Breast epithelium (tissue), 3 donors: ENCODE data around the gene CRYGB.

ENCODE experiments used
- POLR2A ChIP-seq: fragments of 450-650 bp; IDR thresholded peaks from one replicate; pipeline ENCODE4 v1.6.1; 2016; ENCODE audit warnings: antibody characterized with exemption, mild to moderate bottlenecking, moderate library complexity
- POLR2AphosphoS5 ChIP-seq, 3 donors: sonication (generic); formaldehyde crosslinking; IDR thresholded peaks; one replicate each; pipeline ENCODE4 v1.6.1; 2017; ENCODE audit warnings: antibody characterized with exemption in 3 of 3
- TF ChIP-seq, protein P1 (sequence below), 3 donors: fragments of 450-650 bp; IDR thresholded peaks; one replicate each; pipeline ENCODE4 v1.5.1; 2016 to 2017; ENCODE audit warnings: antibody characterized with exemption in 3 of 3, mild to moderate bottlenecking in 3 of 3, moderate library complexity in 3 of 3

DNA sequence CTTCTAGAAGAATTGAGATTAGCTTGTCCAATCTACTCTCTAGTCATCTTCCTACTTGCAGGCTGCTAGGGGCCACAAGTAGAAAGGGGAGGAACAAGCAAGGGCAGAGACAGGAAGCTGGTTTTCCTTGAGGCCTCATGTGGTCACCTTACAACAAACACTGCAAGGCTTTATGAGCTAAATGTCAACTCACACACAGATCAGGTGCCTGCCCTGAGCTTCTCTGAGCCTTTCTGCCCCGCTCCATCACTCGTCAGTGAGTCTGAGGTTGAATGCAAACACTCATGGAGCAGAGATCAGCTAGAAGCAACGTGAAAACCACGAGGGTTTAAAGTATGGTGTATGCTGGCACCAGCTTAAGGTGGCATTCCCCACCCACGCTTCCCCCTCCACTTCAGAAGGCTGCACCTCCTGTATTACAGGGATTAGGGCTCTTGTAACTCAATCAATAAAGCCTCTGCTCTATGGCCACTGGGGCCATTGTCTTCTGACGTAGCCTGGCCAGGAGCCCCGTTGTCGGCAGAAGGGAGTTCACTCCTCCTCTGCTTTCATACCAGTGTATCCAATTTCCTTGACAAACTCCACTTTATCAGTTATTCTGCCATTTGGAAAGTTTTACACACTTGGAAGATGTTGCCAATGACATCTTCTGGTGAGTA is 10.9 kb downstream of the CRYGB start:
- TF ChIP-seq POLR2A (no peak), POLR2AphosphoS5 (IDR thresholded peaks at IDR 0.05) (no peak)
- TF ChIP-seq, protein P1, sequence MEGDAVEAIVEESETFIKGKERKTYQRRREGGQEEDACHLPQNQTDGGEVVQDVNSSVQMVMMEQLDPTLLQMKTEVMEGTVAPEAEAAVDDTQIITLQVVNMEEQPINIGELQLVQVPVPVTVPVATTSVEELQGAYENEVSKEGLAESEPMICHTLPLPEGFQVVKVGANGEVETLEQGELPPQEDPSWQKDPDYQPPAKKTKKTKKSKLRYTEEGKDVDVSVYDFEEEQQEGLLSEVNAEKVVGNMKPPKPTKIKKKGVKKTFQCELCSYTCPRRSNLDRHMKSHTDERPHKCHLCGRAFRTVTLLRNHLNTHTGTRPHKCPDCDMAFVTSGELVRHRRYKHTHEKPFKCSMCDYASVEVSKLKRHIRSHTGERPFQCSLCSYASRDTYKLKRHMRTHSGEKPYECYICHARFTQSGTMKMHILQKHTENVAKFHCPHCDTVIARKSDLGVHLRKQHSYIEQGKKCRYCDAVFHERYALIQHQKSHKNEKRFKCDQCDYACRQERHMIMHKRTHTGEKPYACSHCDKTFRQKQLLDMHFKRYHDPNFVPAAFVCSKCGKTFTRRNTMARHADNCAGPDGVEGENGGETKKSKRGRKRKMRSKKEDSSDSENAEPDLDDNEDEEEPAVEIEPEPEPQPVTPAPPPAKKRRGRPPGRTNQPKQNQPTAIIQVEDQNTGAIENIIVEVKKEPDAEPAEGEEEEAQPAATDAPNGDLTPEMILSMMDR (IDR thresholded peaks at IDR 0.05), result no peak
